Sciatic nerve (tissue), 2 donors: ENCODE measurements around the gene ZMAT3. TPM values are rescaled to one million over a fixed set of nuclear protein-coding genes. Genes with fewer than 3 reads are reported as not detected.
"Not testable (repeated sequence)": the region's sequence is repeated elsewhere in the genome, so short reads cannot be mapped to it uniquely, and the experiment has no call there.

ENCODE experiments used
- ATAC-seq: fragments of 200-7000 bp; cut with Tn5 transposase; one replicate; pipeline ENCODE4 v1.9.1; 2020; ENCODE audit warnings: mild to moderate bottlenecking, moderate library complexity
- DNase-seq: peaks from one replicate; pipeline ENCODE4 v3.0.0-alpha.2; 2020; ENCODE audit warnings: low spot score
- intact Hi-C: fragments of 100-400 bp; cut with DNase I; formaldehyde crosslinking; loops from one replicate; pipeline ENCODE4 v1.14.2; 2022
- total RNA-seq: library from RNA; stranded (reverse); fragmentation: NEBNext Ultra II Directional; extraction: Animal tissue kit (Norgen Biotek cat#: 25700); gene quantifications from one replicate; pipeline ENCODE4 v1.2.1, GENCODE V29; 2021
- donor health status: DM: no; HTN: no; CAD: no.
- donor health status: DM: no; HTN: no; CAD: no.

Gene ZMAT3
- total RNA-seq, 1 donor from 2014 or later: 19.9 TPM

DNA sequence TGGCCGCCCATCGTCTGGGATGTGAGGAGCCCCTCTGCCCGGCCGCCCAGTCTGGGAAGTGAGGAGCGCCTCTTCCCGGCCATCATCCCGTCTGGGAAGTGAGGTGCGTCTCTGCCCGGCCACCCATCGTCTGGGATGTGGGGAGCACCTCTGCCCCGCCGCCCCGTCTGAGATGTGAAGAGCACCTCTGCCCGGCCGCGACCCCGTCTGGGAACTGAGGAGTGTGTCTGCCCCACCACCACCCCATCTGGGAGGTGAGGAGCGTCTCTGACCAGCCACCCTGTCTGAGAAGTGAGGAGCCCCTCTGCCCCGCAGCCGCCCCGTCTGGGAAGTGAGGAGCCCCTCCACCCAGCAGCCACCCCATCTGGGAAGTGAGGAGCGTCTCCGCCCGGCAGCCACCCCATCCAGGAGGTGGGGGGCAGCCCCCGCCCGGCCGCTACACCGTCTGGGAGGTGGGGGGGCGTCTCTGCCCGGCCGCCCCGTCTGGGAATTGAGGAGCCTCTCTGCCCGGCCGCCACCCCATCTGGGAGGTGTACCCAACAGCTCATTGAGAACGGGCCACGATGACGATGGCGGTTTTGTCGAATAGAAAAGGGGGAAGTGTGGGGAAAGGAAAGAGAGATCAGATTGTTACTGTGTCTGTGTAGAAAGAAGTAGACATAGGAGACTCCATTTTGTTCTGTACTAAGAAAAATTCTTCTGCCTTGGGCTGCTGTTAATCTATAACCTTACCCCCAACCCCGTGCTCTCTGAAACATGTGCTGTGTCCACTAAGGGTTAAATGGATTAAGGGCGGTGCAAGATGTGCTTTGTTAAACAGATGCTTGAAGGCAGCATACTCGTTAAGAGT lies 38.9 kb downstream of the ZMAT3 start:
- DNase-seq, ATAC-seq, intact Hi-C loops: not testable (repeated sequence)

DNA sequence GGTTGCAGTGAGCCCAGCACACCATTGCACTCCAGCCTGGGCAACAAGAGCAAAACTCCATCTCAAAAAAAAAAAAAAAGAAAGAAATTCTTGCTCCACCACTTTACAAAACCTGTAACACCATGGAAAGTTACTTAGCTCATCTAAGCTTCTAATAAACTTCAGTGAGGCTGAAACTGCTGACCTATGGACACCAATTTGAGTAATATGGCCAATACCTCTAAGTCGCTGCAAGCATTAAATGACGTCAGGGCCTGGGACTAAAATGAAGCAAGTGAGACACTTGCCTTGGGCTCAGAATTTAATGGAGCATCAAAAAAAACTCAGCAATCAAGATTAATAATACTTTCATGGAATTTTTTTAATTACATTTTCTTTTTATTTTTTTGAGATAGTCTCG lies 42.5 kb downstream of the ZMAT3 start:
- DNase-seq (no peak), ATAC-seq (no peak)
- intact Hi-C loops: no loop called here

DNA sequence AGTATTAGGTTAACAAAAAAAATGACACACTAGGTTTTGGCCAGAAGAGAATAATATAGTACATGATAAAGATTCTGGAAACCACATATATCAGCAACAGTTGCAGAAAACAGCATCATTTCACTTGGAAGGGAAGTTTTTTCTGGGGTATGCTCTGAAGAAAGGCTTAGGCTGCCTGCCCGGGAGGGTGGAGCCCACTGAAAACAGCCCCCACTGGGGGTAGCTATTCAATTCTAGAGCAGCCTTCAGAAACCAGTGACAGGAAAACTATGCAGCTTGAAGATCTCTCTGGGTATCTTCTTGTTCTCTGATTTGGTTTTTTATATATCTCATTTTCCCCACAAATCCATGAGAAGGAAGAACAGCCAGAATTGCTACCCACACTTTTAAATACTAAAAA lies 43.2 kb downstream of the ZMAT3 start:
- intact Hi-C loops: no loop called here
- ATAC-seq (no peak), DNase-seq (no peak)

DNA sequence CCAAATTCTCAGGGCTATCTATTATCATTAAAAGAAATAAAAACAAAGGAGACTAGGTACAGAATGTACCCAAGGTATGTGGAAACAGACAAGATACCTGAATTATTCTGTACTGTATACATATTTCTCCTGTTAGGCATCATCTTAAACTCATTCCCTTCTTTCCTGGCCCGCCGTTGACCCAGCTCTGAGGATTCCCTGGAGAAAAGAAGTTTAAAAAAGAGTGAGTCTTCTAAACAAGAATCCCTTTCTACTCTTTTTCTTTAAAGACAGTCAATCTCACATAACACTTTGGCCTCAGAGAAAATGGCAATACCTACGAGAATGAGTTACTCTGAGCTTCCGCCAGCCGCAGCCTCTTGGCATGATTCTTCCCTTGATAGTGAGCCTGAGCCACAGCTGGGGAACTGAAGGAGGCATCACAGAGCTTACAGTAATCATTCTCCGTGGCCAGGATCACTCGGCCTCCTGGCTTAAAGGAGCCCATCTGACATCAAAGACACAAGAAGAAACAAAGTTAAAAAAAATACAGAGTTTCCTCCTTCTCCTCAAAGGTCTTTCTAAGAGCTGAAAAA lies 44.2 kb downstream of the ZMAT3 start:
- intact Hi-C loops: no loop called here
- ATAC-seq: peak; percentile 90
- DNase-seq: peak; percentile 65

DNA sequence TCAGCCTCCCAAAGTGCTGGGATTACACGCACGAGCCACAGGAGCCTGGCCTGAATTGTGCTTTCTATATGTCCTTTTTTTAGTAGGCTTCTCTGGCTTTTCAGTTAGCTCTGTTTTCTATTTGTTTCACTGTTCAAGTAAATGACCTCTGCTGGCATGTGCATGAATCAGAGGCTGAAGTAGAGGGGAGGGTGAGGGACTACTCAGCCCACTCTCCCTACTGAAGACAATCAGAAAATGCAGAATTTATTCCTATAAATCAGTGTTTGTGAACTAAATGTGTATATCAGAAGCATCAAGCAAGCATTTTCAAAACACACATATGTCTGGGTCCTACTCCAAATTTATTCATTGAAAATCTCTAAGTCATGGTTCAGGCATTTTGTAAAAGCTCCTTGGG lies 45.0 kb downstream of the ZMAT3 start:
- intact Hi-C loops: no loop called here
- DNase-seq (no peak), ATAC-seq (no peak)

DNA sequence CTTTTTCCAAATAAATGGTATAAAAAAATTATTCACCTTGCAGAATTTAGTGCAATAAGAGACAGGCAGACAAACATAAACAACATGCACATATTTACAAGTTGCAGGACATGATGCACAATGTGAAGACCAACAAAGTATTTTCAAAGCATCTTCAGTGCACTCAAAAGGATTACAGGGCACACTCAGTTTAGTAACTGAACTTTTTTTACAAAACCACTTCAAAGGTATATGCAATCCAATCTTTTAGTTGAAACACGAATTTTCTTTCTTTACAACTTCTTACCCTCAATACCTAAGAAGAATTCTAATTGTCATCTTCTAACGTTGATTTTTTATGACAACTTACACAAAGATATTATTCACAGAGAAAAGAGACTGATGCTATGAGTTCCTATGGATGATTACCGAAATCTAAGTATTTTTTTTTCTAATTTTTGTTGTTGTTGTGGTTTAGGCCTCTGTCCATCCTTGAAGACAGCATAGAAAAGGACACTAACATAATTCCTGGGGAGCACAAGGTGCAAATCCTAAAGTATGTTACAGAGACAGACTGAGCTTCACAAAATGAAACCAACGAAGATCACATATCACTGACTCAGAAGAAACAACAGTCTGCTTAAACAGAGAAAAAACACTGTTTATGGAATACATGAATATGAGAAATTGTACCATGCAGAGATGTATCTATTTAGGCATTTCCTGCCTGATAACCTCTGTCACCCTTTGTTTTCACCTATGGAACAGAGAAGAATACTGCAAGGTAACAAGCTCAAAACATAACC lies 50.3 kb downstream of the ZMAT3 start:
- no peak for DNase-seq
- ATAC-seq: no peak
- intact Hi-C loops: no loop called here

DNA sequence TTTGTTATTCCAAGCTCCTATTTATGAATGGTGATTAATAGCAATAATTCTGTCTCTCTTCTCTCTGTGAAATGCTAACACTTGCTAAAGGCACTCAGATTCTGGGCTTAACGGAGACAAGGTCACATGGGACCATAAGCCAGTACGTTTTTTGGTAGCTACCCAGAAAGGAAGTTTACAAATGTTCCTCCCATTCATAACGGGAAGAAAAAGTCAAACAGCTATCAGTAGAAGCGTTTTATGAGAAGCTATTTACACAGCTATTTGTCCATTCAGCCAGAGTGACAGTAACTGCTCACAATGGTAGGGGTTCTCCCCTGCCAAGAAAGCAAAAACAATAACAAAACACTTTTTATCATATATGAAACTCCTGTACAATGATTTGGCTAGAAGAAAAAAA lies 51.5 kb downstream of the ZMAT3 start:
- intact Hi-C loops: no loop called here
- DNase-seq: no peak
- peak; percentile 49 for ATAC-seq

DNA sequence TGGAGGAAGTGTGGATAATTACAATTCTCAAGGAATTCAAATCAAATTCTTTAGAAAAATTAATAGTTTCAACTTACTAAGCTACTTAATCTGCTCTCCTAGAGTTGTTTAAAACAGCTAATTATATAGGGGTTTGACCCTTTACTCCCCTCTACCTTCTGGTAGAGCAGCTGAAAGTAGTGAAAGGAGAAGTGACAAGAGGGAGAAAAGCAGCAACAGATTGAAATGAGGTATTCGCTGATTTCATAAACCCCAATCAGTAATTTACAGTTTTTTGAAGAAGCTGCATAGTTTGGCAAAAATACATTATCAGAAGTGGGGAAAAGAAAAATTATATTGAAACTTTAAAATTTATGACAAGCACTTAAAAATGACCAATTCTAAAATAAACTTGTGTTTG lies 52.8 kb downstream of the ZMAT3 start:
- intact Hi-C loops: loop anchor here (5.0 kb wide), 1 partner anchor 298 kb away; no protein-coding TSS in a partner anchor
- DNase-seq (no peak), ATAC-seq (no peak)

DNA sequence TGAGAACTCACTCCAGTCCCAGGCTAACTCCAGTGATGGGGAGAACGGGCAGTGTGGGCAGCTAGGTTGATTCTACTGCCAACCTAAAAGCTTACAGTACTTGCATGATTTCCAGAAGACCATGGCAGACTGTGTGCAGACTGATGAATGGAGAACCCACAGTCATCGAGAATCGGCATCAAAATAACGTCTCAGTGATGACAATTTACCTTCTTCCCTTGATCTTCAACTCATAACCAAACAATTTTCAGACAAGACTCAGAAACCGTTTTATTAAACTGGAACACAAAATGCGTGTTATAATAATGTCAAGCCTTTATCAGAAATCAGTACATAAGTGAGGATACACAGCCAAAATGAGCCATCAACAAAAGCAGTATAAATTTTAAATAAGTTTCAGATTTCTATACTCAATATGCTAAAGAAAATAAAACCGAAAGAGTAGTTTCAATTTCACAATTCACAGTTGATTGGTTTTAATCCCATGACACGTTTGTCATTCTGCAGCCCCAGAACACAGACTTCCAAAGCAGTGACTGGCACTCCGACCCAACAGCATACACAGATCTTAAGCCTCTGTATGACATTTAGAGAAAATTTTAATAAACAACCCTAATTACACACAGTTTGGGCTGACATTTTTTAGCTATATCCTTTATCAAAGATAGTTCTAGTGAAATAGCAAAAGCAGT lies 54.5 kb downstream of the ZMAT3 start:
- no peak for DNase-seq
- no peak for ATAC-seq
- intact Hi-C loops: loop anchor here (5.0 kb wide), 1 partner anchor 300 kb away; no protein-coding TSS in a partner anchor

DNA sequence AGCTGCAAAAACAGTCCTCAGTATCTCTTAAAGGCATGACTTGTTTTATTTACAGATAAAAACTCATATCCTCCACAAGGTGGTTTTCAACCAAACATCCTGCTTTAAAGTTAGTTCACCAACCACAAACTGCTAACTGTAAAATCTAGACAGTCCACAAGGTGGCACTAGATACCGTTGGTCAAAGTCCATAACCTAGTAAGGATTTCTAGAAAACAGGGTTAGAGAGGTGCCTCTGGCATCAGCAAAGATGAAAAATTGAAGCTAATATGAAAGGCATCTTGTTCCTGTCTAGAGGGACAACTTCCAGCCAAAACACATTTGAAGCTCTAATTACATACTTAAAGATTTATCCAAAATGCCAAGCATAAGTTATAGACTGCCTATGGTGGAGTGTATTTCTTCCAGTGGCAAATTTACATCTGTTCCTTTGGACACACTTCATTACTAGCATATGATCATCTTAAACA lies 56.0 kb downstream of the ZMAT3 start:
- ATAC-seq: peak; percentile 84
- DNase-seq: no peak
- intact Hi-C loops: loop anchor here (5.0 kb wide), 1 partner anchor 302 kb away; no protein-coding TSS in a partner anchor

DNA sequence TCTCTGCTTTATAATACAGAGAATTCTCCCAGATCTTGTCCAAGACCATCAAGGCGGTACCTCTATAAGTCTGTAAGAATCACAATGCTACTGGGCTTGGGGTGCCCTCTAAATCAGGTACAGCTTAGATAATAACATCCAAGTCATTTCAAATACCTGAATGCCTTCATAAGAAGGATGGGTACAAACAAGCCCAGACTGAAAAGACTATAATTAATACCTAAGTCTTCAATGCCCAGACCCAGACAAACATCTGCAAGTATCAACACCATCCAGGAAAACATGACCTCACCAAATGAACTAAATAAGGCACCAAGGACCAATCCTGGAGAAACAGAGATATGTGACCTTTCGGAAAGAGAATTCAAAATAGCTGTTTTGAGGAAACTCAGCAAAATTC lies 65.9 kb downstream of the ZMAT3 start:
- DNase-seq (no peak), ATAC-seq (no peak)
- intact Hi-C loops: no loop called here

DNA sequence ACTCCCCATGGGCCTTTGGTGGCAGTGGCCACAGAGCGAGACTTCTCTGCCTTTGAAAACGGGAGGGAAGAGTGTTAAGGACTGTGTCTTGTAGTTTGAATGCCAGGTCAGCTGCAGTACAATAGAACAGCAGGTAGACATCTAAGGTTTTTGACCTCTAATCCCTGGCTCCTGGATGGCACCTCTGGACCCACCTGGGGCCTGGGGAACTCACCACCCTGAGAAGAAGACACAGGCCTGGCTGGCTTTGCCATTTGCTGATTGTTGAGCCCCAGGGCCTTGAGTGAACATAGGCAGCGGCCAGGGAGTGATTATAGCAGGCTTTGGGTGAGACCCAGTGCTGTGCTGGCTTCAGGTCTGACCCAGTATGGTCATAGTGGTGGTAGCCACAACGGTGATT lies 66.4 kb downstream of the ZMAT3 start:
- DNase-seq (no peak), ATAC-seq (no peak)
- intact Hi-C loops: no loop called here

DNA sequence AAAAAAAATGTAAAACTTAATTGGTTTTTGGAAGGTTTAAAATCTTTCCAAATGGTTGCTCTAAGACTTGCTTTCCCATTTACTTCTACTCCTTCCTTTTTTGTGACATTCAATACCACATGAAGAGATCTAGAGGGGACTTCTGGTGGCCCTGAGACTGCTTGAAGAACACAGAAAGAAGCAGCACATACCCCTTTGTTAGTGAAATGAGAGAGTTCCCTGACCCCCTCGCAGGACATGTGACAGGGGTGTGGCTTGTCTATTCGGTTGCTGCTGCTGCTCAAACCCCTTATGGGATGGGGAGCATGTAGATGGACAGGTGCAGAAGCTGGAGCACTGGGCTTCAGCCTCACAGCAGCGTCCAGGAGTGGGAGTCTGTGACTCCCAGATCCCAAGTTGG lies 71.0 kb downstream of the ZMAT3 start:
- ATAC-seq: no peak
- intact Hi-C loops: no loop called here
- DNase-seq: no peak

DNA sequence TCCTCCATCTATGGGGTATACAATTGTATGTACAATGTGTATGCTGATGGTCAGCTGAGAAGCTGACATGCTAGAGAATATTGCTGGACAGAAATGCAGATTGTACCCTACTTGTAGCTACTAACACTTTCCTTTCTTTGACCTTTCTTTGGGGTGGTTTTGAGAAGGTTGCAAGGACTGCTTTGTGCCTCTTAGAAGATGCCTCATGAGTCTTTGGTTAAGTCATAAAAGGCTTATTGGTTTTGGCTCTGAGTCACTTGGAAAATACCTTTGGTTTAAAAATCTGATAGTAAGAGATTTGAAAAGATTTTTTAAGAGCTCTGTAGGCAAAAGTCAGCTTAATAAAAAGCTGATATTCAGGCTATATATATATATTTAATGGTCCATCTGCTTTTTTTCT lies 71.5 kb downstream of the ZMAT3 start:
- intact Hi-C loops: no loop called here
- no peak for ATAC-seq
- no peak for DNase-seq

DNA sequence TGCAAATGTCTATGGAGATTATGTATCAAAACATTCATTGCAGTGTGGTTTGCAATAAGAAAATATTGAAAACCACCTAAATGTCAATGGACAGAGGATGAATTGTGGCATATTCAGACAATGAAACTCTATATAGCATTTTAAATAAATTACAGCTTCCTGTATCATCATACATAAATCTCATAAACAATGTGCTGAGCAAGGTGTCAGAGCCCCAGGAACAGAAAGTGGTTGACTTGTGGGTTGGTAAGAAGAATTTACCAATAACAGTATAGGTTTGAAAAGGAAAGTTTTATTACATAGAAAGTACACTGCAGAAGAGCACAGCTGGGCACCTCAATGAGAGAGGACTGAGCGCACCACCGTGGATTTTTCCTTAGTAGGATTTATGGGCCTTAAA lies 75.2 kb downstream of the ZMAT3 start:
- DNase-seq: no peak

DNA sequence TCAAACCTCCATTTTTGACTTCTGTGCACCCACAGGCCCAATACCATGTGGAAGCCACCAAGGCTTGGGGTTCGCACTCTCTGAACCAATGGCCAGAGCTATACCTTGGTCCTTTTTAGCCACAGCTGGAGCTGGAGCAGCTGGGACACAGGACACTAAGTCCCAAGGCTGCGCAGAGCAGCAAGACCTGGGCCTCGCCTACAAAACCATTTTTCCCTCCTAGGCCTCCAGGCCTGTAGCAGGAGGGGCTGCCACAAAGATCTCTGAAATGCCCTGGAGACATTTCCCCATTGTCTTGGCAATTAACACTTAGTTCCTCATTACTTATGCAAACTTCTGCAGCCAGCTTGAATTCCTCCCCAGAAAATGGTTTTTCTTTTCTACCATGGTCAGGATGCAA lies 81.3 kb downstream of the ZMAT3 start:
- no peak for ATAC-seq
- intact Hi-C loops: no loop called here
- no peak for DNase-seq

More for the DNA sequence above, 75.2 kb downstream of the ZMAT3 start:
- no peak for ATAC-seq
- intact Hi-C loops: no loop called here

DNA sequence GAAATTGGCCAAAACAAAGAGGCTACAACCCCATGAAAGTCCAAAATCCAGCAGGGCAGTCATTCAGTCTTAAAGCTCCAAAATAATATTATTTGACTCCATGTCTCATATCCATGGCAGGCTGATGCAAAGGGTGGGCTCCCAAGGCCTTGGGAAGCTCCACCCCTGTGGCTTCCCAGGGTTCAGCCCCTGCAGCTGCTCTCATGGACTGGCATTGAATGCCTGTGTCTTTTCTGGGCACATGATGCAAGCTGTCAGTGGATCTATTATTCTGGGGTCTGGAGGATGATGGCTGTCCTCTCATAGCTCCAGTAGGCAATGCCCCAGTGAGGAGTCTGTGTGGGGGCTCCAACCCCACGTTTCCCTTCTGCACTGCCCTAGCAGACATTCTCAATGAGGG lies 81.8 kb downstream of the ZMAT3 start:
- intact Hi-C loops: no loop called here

DNA sequence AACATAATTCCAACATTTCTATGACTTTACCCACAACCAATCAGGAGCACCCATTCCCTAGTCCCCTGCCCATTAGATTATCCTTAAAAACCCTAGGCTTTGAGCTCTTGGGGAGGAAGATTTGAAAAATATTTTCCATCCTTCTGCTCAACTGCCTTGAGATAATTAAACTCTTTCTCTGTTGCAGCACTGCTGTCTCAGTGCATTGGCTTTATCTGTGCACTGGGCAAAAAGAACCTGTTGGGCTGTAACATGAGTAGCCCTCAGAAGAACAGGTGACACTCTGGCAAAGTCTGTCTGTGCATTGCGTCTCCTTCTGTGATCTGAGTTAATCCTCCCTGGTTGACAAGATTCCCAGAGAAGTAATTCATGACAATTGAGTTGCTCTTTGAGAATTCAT lies 83.9 kb downstream of the ZMAT3 start:
- no peak for ATAC-seq
- DNase-seq: no peak
- intact Hi-C loops: no loop called here

More for the DNA sequence above, 81.8 kb downstream of the ZMAT3 start:
- ATAC-seq: no peak
- DNase-seq: no peak

DNA sequence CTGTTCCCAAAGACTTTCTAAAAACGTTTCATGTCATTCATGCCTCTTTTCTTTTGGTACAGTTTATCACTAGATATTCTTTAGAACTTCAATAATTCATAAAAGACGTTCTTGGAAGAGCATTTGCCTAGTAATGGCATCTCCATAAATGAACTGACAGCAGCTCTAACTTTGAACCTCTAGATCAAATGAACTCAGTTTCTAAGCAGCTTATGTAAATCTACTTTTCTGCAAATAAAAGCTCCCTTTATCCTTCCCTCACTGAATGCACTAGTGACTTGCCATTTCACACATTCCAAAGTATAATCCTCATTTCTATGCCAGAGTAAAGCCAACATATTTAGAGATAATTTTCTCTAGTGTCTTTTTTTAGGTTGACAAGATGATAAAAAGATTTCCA lies 85.2 kb downstream of the ZMAT3 start:
- intact Hi-C loops: no loop called here
- DNase-seq: no peak
- no peak for ATAC-seq
